Rectal smooth muscle tissue (tissue), 1 donor: ENCODE measurements around the gene TFAP2C.
A peak's percentile ranks its signal among the peaks of the same experiment; 100 is the strongest.
"Not testable (repeated sequence)": the region's sequence is repeated elsewhere in the genome, so short reads cannot be mapped to it uniquely, and the experiment has no call there.

ENCODE experiments used
- H3K27ac ChIP-seq: one replicate; pipeline ENCODE4 v1.7.0; 2013; ENCODE audit warnings: low read depth, low read length, inconsistent platforms
- H3K27me3 ChIP-seq: one replicate; pipeline ENCODE4 v1.7.0; 2013; ENCODE audit warnings: low read length; ENCODE audit not compliant: control insufficient read depth, insufficient read depth
- H3K36me3 ChIP-seq: one replicate; pipeline ENCODE4 v1.7.0; 2013; ENCODE audit warnings: low read length; ENCODE audit not compliant: control insufficient read depth, insufficient read depth
- H3K4me1 ChIP-seq: one replicate; pipeline ENCODE4 v1.7.0; 2013; ENCODE audit warnings: low read length; ENCODE audit not compliant: control insufficient read depth, insufficient read depth
- H3K4me3 ChIP-seq: one replicate; pipeline ENCODE4 v1.7.0; 2013; ENCODE audit warnings: low read length
- H3K9ac ChIP-seq: one replicate; pipeline ENCODE4 v1.7.0; 2013; ENCODE audit warnings: low read length

TFAP2C gene

DNA sequence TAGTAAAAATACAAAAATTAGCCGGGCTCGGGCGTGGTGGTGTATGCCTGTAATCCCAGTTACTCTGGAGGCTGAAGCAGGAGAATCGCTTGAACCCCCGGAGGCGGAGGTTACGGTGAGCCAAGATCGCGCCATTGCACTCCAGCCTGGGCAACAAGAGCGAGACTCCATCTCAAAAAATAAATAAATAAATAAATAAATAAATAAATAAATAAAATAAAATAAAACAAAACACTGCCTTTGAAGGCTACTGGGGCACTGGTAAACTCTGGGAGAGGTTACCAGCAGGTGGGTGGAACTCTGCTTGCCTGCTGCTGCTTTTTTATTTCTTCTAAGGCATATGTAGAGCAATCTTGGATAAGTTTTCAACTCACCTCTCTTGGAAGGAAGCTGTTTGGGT is 5.2 kb upstream of the TFAP2C start:
- not testable (repeated sequence) for H3K9ac ChIP-seq, H3K4me1 ChIP-seq, H3K36me3 ChIP-seq, H3K4me3 ChIP-seq, H3K27ac ChIP-seq
- H3K27me3 ChIP-seq: peaks cover 30% of the 10 kb centered on the region

DNA sequence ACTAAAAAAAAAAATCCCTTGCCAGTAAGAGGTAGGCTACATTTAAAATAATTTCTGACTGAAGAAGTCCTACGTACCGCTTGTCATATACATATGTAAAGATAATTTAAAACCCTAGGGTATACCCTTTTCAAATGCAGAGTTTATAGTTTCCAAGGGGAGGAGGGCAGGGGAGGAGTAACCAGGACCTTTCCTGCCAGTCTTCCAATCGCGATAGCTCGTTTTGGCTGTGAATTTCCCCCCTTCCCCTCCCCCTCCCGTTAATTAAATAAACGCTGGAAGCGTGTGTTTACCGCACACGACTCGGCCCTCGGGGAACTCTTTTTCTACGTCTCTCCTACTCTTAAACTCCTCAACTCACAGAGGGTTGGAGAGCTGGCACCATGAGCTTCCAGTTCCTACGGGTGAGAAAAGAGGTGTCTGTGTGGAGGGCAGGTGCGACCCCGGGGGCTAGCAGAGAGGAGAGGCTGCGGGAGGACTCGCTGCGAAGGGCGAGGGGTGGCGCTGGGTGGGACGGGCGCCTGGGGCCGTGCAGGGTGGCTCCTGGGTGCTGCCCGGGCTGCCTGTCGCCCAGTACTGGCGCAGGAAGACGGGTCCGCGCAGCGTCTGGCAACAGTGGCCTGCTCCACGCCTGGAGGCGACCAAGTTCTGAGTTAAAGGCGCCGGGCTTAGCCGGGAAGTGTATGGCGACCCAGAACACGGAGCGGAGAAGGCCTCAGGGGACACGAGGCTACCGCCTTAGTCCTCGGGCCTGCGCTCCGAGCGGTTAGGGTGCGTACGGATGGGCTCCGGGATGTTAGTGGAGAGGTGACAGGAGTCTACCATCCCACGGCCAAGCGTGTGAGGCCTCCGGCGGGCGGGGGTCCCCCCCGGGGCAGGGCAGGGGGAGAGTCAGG is 4.1 kb upstream of the TFAP2C start:
- Histone ChIP-seq H3K27ac (no peak overlapping the region), H3K9ac (no peak overlapping the region), H3K4me1 (no peaks in the 10 kb centered on the region), H3K4me3 (no peak overlapping the region), H3K27me3 (peaks cover 38% of the 10 kb centered on the region), H3K36me3 (no peaks in the 10 kb centered on the region)

DNA sequence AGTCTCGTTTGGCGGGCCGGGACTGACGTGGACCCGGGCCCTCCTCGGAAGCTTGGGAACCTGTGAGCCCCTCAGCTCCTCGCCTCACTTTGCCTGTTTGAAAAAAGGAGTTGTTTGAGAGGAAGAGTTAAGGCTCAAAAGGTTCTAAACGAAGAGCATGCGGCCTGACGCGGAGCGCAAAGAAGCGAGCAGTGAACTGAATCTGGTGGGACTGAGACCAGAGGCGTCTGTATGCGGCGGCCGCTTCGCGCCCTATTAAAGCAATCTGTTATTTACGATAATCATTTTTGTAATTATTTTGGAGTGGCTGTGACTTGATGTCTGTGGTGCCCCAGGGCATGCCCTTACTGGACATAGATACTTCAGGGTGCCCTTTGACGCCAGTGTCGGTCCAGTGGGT is 3.3 kb upstream of the TFAP2C start:
- no peaks in the 10 kb centered on the region for H3K4me1 ChIP-seq
- peaks cover 41% of the 10 kb centered on the region for H3K27me3 ChIP-seq
- no peaks in the 10 kb centered on the region for H3K36me3 ChIP-seq
- no peak overlapping the region for H3K9ac ChIP-seq
- H3K27ac ChIP-seq: no peak overlapping the region
- H3K4me3 ChIP-seq: no peak overlapping the region

DNA sequence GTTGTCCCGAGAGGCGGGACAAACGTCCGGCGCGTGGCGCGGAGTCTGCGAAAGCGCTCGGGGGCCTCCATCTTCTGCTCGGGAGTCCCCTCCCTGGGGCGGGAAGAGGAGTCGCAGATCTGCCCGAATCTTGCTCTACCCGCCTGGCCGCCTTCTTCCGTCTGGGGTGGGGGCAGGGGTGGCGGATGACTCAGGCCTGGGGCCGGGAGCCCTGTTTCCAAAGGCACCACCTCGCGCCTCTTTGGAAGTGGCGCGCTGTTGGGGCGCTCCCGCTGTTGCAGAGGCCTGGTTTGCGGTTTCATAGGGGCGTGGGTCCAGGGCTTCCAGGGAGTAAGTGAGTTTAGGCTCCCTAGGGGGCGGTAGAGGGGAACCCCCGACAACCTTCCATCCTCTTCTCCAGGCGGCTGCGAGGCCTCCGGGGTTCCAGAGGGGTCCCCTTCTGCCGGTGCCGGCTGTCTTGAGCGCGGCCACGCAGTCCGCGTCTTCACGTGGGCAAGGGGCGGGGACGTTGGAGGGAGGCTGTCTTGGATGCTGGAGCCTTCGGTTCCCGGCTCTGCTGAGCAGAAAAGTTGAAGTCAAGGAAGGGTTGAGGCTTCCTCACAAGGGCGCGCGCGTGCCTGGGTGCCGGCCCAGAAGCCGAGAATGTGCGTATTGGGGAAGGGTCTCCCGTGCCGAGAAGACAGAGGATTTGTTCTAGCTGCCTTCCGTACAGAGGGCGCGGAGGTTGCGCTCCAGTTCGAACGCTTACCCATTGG is 2.6 kb upstream of the TFAP2C start:
- H3K4me3 ChIP-seq: no peak overlapping the region

DNA sequence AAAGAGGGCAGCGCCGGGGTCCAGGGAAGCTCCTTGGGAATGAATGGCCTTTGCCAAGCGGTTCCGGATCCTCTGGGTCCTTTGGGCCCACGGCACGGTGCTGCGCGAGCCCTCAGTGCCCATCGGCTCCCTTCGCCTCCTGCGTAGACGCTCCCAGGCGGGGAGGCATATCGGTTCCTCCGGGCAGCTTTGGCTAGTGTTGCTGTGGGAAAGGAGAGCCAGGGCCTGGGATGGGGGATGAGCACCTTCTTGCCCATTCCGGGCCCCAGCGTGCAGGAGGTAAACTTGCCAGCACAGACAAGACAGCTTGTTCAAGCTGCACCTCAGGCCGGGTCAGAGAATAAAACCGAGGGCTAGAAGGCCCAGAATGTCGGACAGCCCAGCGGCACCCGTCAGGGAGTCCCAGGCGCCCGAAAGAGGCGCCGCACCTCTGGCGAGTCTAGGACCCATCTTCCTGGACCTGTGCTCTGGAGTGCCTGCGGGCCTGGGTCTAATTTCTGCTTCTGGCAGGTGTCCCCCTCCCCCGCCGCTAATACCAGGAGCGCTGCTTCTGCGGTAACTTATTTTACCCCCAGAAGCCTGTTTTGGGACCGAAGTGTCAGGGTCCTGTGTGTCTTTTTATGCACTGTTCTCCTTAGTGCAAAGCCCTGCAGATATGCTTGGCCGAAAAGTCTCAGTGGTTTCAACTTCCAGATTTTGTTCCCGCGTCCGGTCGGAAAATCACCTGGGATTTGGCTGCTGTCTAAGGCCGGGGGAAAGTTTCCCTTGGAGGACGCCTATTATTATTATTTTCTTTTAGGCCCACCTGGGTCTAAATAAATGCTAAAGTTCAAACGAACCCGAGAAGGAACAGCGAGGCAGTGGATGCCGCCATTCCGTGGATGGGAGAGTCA is 1.7 kb upstream of the TFAP2C start:
- Histone ChIP-seq H3K4me3 (no peak overlapping the region), H3K9ac (no peak overlapping the region), H3K4me1 (no peaks in the 10 kb centered on the region), H3K27ac (no peak overlapping the region), H3K36me3 (no peaks in the 10 kb centered on the region), H3K27me3 (peaks cover 47% of the 10 kb centered on the region)

More for the DNA sequence above, 2.6 kb upstream of the TFAP2C start:
- H3K4me1 ChIP-seq: no peaks in the 10 kb centered on the region
- no peak overlapping the region for H3K27ac ChIP-seq
- H3K27me3 ChIP-seq: peaks cover 45% of the 10 kb centered on the region
- no peak overlapping the region for H3K9ac ChIP-seq
- H3K36me3 ChIP-seq: no peaks in the 10 kb centered on the region

DNA sequence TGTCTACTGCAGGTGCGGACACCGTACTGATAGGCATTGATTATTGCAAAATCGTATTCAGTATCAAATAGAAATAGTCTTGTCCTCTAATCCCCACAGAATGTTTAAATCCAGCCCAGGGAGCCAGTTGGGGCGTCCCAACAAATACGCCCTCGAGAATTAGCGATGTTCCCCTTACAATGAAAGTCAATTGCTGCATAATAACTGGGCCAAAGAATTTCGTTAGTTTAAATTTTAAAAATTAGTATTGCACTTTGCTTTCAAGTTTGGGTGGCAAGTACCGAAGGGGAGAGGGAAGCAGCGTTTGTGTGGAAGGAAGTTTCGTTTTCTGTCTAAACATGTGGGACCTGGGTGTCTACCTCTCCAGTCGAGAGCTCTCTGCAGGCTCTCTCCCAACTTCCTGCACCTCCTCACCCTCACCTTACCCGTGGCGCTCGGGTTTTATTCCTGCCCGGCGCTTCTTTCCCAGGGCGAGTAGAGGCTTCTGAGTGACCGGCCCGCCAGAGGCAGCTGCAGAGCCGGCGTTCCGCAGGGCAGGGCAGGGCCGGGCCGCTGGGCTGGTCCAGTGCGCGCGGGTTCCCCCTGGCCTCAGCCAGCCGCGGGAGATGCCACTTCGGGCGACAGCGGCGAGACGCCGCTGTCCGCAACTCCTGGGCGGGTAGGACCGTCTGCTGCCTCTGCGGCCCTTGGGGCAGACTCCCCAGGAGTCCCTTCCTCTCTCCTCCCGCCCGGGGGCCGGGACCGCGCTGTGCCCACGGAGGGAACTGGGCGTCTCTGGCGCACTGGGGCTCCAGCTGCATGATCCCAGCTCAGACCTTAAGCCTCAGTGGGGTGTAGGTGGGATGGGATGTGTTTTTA is 862 bp upstream of the TFAP2C start:
- peak overlapping the region; percentile 62 for H3K4me3 ChIP-seq
- peaks cover 47% of the 10 kb centered on the region for H3K27me3 ChIP-seq
- H3K27ac ChIP-seq: no peak overlapping the region
- H3K36me3 ChIP-seq: no peaks in the 10 kb centered on the region
- H3K9ac ChIP-seq: no peak overlapping the region
- no peaks in the 10 kb centered on the region for H3K4me1 ChIP-seq

DNA sequence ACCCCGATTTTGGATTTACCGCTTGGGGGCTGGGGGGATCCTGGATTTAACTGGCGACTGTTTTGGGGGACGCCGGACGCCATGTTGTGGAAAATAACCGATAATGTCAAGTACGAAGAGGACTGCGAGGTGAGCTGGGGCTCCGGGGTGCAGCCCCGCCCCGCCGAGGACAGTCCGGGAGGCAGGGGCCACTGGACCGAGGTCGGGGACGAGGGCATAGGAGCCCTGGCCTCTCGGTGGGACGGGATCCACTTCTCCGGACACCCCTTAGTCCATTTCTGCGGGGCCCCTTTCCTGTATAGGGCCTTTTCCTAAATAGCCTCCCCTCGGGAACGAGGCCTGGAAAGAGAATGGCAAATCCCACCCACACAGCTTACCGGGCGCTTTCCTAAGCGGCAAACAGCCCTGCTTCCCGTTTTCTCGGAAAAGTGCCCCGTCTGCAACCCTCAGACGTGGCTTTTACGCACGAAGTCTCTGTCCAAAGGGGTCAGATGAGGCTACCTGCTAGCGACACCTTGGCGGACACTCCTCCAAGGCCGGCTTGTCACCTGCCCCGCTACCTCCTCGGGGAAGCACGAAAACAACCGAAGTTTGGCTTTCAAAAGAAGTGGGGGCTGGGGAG is 469 bp downstream of the TFAP2C start:
- Histone ChIP-seq H3K9ac (peak overlapping the region; percentile 25), H3K27ac (peak overlapping the region; percentile 49), H3K27me3 (peaks cover 44% of the 10 kb centered on the region), H3K4me3 (peak overlapping the region; percentile 63), H3K4me1 (no peaks in the 10 kb centered on the region), H3K36me3 (no peaks in the 10 kb centered on the region)

DNA sequence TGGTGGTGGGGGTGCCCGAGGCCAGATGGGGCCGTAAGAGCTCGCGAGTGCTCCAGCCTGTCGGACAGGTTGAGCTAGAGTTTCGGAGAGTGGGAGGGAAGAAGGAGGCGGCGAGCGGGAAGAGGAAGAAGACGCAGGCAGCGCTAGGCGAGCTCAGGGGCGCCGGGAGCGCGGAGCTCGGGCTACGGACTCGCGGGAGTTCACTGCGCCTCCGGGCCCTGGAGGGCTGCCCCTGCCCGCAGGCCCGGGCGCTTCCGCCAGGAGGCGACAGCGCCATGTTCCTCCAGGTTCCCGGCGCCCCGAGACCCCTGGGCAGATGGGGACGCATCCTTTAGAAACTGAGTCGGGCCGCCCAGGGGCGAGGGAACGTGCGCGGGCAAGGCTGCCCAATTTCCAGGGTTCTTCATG is 984 bp downstream of the TFAP2C start:
- no peaks in the 10 kb centered on the region for H3K4me1 ChIP-seq
- H3K27ac ChIP-seq: peak overlapping the region; percentile 49
- H3K9ac ChIP-seq: peak overlapping the region; percentile 25
- no peaks in the 10 kb centered on the region for H3K36me3 ChIP-seq
- H3K27me3 ChIP-seq: peaks cover 39% of the 10 kb centered on the region
- peak overlapping the region; percentile 63 for H3K4me3 ChIP-seq

DNA sequence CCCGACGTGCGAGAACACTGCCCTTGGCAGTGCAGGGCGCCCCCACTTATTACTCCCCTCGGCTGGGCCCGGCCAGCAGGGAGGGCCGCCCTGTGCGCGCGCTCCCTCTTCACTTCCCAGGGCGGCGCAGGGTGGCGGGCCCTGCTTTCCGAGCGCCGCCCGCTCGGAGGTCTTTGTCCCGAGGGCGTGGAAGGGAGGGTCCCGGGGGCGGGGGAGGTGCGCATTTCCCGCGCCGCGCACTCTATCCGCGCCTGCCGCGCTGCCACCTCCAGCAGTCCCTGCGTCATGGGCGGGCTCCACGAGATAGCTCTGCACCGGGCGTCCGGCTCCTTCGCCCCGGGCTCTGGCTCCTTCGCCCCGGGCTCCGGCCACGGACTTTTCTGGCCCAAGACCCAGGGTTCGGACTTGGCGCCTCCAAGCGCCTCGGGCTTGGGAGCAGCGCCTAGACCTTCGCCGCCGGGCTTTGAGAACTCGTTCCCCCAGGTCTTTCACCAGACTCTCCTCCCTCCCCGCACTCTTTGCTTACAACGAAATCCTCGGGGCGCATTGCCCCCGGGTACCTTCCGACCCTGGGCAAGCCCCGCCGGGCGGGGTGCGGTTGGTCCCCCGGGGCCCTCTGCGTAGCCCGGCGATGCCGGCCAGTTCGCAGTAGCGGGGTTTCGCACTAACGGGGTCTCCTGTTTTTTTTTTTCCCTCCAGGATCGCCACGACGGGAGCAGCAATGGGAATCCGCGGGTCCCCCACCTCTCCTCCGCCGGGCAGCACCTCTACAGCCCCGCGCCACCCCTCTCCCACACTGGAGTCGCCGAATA is 1.6 kb downstream of the TFAP2C start:
- Histone ChIP-seq H3K4me1 (no peaks in the 10 kb centered on the region), H3K27ac (peak overlapping the region; percentile 49), H3K27me3 (peaks cover 33% of the 10 kb centered on the region), H3K4me3 (peak overlapping the region; percentile 63), H3K36me3 (no peaks in the 10 kb centered on the region), H3K9ac (no peak overlapping the region)

DNA sequence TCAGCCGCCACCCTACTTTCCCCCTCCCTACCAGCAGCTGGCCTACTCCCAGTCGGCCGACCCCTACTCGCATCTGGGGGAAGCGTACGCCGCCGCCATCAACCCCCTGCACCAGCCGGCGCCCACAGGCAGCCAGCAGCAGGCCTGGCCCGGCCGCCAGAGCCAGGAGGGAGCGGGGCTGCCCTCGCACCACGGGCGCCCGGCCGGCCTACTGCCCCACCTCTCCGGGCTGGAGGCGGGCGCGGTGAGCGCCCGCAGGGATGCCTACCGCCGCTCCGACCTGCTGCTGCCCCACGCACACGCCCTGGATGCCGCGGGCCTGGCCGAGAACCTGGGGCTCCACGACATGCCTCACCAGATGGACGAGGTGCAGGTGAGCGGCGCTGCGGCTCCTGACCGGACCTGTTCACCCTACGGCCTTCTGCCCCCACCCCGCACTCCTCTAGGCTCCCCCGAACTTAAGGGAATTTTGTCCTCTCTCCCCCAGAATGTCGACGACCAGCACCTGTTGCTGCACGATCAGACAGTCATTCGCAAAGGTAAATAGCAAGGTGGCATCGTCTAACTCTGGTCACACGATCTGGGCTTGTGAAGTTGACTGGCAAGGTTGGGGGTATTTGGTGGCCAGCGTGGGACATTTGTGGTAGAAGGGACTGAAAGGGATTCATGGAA is 2.3 kb downstream of the TFAP2C start:
- Histone ChIP-seq H3K27ac (no peak overlapping the region), H3K27me3 (peaks cover 27% of the 10 kb centered on the region), H3K9ac (no peak overlapping the region), H3K4me3 (peak overlapping the region; percentile 63), H3K4me1 (no peaks in the 10 kb centered on the region), H3K36me3 (no peaks in the 10 kb centered on the region)
